Measurements from ENCODE around the gene CABCOCO1.

DNA sequence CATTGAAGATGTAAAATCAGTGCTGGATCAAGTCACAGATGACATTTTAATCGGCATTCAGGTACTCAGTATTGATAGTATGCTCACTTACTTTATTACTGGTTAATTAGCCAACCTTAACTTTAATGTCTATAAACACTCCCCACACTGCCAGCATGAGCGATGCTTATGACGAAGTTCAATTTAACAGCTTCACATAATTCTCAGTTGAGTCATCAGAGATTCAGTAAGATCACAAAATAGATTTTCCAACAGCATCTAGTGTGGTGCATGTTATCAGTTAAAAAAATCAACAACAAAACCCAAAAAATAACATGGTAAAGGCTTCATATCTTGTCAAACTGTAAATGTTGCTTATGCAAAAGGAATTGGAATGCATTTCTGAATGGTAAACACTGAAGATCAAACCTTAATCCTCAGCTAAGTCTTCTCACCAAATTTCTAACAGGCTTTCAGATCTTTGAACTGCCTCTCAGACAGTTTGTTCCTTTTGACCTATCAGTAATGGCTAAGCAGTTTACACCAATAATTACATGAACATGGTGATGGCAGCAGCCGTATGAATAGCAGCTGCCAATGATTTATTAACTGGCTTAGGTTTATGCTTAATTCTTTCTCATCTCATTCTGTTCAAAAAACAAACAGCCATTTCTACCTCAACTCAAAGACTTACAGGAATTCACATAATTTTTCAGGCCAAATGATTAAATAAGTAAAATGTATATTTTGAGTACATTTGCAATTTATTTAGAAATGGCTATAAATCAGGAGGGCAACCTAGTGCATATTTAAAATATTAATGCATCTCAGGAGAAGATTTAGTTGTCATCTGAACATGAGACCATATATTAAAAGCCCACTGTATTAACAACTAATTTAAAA, 98.5 kb downstream of the CABCOCO1 start:
- no peak for TF ChIP-seq SIN3A (IDR thresholded peaks at IDR 0.05; ENCODE audit: borderline replicate concordance, insufficient read depth, low read length)
- no peak for TF ChIP-seq POLR2AphosphoS5 (IDR thresholded peaks at IDR 0.05; ENCODE audit: low read depth, low read length)

All from PFSK-1 (cell line).